Measurements from ENCODE around the gene ENOX1.

- TF ChIP-seq, protein P1, sequence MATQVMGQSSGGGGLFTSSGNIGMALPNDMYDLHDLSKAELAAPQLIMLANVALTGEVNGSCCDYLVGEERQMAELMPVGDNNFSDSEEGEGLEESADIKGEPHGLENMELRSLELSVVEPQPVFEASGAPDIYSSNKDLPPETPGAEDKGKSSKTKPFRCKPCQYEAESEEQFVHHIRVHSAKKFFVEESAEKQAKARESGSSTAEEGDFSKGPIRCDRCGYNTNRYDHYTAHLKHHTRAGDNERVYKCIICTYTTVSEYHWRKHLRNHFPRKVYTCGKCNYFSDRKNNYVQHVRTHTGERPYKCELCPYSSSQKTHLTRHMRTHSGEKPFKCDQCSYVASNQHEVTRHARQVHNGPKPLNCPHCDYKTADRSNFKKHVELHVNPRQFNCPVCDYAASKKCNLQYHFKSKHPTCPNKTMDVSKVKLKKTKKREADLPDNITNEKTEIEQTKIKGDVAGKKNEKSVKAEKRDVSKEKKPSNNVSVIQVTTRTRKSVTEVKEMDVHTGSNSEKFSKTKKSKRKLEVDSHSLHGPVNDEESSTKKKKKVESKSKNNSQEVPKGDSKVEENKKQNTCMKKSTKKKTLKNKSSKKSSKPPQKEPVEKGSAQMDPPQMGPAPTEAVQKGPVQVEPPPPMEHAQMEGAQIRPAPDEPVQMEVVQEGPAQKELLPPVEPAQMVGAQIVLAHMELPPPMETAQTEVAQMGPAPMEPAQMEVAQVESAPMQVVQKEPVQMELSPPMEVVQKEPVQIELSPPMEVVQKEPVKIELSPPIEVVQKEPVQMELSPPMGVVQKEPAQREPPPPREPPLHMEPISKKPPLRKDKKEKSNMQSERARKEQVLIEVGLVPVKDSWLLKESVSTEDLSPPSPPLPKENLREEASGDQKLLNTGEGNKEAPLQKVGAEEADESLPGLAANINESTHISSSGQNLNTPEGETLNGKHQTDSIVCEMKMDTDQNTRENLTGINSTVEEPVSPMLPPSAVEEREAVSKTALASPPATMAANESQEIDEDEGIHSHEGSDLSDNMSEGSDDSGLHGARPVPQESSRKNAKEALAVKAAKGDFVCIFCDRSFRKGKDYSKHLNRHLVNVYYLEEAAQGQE (IDR thresholded peaks at IDR 0.05; ENCODE audit: borderline replicate concordance): no peak
- TF ChIP-seq, protein P1 (CRISPR knock-in tag; IDR thresholded peaks at IDR 0.05; ENCODE audit: low read depth): no peak
- no peak for TF ChIP-seq MCM7 (IDR thresholded peaks at IDR 0.05)
- no peak for TF ChIP-seq POLR2AphosphoS5 (IDR thresholded peaks at IDR 0.05; ENCODE audit: control insufficient read depth, insufficient read depth, low read depth, low read length)
- no peak for TF ChIP-seq RNF2 (IDR thresholded peaks at IDR 0.05)
- TF ChIP-seq NCOA2 (IDR thresholded peaks at IDR 0.05; ENCODE audit: partially characterized antibody in 2 of 2): no peak
- TF ChIP-seq, protein P2, sequence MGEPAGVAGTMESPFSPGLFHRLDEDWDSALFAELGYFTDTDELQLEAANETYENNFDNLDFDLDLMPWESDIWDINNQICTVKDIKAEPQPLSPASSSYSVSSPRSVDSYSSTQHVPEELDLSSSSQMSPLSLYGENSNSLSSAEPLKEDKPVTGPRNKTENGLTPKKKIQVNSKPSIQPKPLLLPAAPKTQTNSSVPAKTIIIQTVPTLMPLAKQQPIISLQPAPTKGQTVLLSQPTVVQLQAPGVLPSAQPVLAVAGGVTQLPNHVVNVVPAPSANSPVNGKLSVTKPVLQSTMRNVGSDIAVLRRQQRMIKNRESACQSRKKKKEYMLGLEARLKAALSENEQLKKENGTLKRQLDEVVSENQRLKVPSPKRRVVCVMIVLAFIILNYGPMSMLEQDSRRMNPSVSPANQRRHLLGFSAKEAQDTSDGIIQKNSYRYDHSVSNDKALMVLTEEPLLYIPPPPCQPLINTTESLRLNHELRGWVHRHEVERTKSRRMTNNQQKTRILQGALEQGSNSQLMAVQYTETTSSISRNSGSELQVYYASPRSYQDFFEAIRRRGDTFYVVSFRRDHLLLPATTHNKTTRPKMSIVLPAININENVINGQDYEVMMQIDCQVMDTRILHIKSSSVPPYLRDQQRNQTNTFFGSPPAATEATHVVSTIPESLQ (CRISPR knock-in tag; IDR thresholded peaks at IDR 0.05): no peak
- no peak for TF ChIP-seq HOMEZ (CRISPR knock-in tag; IDR thresholded peaks at IDR 0.05)
- TF ChIP-seq ZNF232 (CRISPR knock-in tag; IDR thresholded peaks at IDR 0.05): no peak
- no peak for TF ChIP-seq BRCA1 (IDR thresholded peaks at IDR 0.05)
- no peak for TF ChIP-seq BRCA1 (CRISPR knock-in tag; IDR thresholded peaks at IDR 0.05)
- TF ChIP-seq ZNF830 (CRISPR knock-in tag; IDR thresholded peaks at IDR 0.05): no peak
These were observed 221.8 kb downstream of the ENOX1 start for GRCh38 chr13:43564952-43565351.
